NK-92 (cell line): Measurements from ENCODE around the gene LMF1.
"Not testable (repeated sequence)": the region's sequence is repeated elsewhere in the genome, so short reads cannot be mapped to it uniquely, and the experiment has no call there.

ENCODE experiments used
- DNase-seq: peaks from one replicate; lab custom pipeline; 2025; ENCODE audit not compliant: unreplicated experiment; lab: John Stamatoyannopoulos, UW

LMF1 gene

DNA sequence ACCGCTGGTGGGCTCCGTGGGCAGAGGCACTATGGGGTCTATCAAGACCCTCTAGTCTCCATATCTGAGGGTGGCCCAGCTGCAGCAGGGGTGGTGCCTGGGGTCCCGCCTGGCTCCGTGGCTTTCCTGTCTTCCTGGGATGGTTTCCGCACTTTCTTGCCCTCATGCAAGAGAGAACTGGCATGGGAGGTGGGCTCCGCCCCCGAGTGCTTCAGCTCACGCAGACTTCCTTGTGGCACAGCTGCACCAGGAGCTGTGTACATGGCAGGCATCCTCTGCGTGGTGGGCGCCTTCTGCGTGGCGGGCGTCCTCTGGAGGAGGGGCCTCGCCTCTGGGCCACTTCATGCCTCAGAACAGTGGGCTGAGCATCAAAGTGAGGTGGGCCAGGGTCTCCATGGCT, 73.1 kb downstream of the LMF1 start:
- DNase-seq = no peak

DNA sequence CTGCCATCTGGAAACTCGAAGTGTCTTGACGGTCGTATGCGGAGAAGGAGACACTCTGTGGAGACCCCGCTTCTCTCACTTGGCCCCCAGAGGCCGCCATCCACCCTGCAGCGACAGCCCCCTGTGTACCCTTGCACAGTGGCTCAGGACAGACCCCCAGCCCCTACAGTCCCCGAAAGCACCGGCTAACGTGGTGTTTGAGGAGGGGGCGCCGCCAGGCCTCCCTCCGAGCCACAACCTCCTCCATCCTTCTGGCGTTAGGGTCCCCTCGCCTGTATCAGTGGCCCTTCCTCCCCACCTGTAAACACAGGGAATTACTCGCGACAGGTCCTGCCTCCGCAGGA, 73.6 kb downstream of the LMF1 start:
- no peak for DNase-seq

DNA sequence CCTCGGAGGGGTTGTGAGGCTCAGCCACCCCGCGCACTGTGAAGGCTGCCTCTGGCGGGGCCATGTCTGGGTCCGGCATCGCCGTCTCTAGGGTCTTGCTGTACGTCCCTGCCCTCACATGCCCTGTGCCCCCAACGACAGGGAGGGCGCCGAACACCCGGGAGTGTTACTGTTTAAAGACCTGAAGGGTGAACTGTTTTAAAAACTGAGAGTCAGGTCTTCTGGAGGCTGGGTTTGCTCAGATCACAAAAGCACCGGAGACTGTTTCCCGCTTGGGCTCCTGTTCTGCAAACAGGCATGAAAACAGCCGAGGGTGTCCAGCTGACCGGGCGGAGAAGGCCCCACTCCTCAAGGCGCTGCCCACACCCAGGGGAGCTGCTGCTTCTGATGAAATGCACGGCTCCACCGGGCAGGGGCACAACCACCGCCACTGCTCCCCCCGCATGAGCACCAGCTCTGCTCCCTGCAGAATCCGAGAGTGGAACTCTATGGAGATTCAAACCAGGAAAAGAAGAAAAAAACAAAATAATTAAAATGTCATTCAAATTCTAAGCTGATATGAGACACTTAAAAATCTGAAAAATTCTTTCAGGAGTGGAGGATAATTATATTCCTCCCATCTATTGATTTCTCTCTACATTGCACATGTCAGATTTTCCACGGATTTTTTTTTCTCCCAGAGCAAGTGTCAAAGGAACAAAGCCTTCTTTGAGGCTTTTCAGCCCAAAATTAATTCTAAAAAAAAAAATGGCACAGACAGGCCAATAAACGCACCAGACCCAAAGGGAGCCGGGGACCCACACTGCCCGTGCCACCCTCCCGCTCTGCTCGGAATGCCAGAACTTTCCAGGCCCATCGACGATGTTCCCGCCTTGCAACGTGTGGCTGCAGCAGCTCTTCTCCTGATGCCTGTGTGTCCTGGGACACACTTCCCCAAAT, 74.3 kb downstream of the LMF1 start:
- no peak for DNase-seq

DNA sequence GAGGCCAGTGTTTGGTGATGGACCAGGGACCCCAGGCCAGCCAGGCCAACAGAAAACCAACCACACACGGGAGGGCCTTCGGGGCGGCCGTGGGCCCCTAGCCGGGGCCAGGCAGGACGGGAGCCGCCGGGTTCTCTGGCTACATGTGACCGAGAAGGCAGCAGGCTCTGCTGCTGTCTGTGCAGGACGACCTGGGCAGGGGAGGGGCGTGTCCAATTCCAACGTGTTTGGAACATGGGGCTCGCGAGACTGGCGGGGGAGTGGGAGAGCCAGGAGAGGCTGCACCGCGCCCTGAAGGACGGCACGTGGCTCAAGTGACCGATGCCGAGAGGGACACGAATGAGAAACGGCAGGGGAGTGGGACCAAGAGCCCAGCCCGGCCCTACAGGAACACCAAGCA, 75.4 kb downstream of the LMF1 start:
- no peak for DNase-seq

DNA sequence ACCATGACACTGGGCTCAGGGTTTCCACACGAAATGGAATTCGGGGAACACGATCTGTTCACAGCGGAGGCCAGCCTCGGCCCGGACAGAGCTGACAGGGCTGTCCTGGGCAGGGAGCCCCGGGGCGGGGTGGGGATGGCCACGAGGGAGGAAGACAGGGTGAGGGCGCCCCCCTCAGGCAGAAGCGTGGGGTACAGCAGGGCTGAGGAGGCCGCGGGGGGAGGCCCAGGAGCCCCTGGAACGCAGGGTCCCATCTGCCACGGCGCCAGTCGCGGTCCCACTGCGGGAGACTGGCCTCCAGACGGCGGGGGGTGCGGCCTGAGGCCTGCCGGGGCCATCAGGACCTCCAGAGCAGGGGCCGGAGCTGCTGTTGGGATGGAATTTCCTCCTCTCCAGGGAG, 75.9 kb downstream of the LMF1 start:
- DNase-seq = no peak

DNA sequence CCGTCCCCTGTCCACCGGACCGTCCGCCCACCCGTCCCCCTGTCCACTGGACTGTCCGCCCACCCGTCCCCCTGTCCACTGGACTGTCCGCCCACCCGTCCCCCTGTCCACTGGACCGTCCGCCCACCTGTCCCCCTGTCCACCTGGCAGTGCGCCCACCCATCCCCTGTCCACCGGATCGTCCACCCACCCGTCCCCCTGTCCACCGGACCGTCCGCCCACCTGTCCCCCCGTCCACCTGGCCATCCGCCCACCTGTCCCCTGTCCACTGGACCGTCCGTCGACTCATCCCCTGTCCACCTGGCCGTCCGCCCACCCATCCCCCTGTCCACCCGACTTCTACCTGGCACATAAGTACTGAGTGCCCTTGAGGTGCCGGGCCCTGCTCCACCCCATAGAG, 76.6 kb downstream of the LMF1 start:
- DNase-seq = no peak

DNA sequence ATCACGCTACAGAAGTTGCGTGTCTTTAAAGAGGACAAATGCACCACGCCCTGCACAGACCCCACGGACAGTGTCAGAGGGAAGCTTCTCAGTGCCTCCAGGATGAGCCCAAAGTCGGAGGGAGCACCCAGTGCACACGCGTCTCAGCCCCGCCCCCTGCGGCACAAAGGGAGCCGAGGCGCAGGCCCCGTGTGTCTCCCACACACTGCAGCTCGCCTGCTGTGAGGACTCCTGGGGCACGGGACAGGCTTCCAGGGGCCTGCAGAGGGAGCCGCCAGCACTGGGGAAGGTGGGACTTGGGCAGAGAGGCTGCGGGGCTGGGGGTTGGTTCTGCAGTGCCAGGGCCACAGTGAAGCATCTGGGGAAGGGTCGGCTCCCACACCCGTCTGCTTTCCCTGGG, 77.4 kb downstream of the LMF1 start:
- DNase-seq = no peak

DNA sequence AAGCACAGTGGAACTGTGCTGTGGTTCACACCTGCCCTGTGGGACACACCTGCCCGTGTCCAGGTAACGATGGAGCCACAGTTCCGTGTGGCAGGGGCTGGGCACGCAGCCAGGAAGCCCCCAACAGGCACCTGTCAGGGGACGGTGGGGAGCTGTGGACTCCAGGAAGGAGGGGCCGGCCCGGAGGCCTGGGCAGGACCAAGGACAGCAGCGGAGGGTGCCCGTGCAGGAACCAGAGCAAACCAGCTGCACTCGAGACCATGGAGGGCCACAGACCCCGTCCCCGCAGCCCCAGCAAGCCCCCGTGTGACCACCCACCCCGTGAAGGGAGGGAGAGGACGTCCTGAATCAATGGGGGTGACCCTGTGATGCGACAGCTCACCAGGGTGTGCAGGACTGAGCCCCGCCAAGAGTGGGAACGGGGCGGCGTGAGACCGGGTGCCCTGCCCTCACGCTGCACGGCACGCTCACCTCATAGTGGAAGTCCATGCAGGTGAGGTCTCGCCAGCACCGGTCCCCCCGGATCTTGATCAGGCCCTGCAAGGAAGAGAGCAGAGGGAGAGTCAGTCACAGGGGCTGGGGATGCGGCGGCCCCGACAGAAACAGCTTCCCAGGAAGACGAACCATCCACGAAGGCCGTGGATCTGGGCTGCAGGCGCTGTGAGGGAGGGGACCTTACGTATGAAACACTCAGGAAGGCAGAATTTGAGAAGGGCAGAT, 78.1 kb downstream of the LMF1 start:
- DNase-seq = no peak

DNA sequence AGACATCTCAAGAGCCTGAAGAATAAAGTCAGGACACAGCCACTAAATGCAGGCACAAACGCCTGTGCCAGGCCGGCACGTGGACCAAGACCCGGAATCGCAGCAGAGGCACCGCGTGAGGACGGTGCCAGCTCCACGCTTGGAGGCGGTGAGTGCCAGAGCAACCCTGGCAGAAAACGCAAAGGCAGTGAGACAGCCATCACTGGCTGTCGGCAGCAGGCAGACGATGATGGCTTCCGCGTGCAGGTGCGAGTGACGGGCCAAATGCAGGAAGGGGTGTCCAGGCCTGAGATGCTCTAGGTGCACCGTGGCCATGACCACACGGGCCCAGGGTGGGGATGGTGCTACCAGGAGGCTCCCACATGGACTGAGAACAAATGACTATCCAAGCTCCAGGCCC, 78.8 kb downstream of the LMF1 start:
- no peak for DNase-seq

DNA sequence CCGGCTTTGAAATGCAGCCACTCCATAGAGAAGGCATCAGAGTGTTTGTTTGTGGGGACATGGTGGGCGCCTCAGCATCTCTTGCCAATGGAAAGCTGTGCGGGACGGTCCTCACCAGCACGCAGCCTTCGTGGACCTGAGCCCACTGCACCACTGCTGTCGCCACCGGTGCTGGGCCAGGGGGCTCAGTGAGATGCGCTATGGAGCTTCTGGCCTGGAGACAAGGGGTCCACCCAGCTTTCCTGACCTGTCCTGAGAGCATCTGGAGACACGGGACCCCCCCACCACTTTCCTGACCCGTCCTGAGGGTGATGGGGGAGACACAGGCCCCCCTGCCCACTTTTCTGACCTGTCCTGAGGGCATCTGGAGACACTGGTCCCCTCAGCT, 79.4 kb downstream of the LMF1 start:
- DNase-seq = no peak

DNA sequence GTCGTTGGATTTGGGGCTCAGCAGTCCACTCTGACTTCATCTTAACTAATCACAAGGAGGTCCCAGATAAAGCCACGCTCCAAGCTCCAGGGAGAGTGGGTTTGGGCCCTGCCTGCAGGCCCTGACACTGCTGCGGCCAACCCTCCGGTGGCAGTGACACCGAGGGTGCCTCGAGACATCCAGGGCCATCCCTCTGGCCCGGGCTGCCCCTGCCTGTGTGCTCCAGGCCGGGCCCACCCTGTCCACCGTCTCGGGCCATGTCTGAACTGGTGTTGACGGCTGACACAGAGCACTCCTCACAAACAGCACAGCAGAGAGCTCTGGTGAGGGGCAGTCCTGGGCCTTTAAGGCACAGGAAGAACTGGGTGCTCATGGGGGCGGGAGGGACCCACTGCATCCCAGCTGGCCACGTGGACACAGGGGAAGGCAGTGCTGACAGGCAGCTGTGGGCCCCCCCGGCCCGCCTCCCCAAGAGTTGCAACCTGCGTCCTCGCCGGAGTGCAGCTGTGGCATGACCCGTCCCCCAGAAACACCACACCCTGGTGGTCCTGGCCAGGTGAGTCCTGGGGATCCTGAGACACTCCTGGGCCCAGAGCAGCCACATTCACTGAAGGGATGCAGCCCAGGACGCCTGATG, 80.0 kb downstream of the LMF1 start:
- no peak for DNase-seq

DNA sequence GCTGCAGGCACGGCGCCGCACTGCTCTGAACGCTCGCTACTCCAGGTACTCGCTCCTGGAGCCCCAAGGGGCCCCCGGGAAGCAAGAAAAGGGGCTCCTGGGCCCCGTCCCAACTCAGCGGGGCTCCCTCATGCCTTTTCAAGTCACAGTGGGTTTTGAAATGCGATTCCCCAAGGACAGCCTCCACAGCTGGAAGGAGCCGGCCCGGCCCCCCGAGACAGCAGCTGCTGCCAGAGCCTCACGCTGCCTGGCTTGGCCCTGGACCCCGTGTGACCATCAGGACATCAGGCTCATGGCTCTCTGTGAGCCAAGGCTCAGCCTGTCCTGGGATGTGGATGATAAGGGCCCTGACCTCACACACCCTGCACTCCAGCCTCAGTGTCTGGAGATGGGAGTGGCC, 80.6 kb downstream of the LMF1 start:
- DNase-seq = no peak

DNA sequence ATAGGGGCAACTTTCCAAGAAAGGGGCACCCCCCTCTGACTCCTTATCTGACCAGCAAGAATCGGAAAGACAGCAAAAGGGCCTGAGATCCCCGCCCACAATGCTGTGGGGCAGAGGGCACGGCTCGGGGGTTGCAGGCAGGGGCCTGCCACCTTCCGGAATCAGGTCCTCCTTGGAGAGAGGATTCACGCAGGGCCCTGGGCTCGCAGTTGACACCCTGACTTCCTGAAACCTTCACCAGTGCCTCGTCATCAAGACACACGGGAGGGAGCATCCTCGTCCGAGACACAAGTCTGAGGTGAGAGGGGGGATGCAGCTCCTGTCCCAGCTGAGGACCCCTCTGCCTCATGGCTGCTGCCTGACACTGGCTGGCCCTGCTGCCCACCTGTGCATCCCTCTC, 81.2 kb downstream of the LMF1 start:
- no peak for DNase-seq

DNA sequence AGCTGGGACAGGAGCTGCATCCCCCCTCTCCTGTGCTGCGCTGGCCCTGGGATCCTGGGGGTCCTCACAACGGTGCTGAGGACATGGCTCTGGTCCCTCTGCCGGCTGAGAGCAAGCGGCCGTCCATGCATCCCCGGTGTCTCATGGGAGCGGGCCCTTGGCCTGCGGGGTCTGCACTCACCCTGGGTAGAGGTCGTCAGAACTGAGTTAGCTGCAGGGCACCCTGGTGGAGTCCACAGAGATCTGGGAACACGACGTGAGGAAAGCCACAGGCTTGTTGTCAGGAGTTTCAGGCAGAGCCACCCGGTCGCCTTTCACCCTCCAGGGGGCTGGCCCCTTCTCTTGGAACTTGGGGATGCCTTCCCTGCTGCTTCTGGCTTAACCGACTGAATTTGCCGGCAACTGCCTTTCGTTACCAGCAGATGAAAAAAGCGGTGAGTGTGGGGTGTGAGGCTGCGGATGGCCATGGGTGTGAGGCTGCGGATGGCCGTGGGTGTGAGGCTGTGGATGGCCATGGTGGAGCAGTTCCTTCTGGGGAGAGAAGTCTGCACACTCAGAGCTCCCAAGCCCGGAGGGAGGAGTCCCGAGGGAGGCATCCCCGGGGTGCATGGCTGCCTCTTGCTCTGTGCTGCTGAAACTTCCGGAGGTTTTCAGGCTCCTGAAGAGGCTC, 81.7 kb downstream of the LMF1 start:
- DNase-seq = no peak

DNA sequence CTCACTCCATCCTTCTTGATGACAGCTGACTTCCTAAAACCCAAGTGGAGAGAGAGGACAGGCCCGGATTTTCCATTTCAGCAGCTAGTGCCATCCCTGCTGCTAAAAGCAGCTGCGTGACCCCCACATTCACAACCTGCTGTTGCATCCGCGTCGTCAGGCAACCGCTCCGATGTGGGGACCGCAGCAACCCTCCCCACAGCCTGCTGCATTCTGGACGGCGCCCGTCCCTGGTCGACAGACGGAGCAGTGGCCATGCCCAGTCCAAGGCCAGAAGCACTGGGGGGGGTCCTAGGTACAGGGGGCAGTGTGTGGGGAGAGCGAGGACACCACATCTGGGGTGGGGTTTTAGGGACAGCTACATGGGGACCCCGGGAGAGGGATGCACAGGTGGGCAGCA, 82.3 kb downstream of the LMF1 start:
- not testable (repeated sequence) for DNase-seq

DNA sequence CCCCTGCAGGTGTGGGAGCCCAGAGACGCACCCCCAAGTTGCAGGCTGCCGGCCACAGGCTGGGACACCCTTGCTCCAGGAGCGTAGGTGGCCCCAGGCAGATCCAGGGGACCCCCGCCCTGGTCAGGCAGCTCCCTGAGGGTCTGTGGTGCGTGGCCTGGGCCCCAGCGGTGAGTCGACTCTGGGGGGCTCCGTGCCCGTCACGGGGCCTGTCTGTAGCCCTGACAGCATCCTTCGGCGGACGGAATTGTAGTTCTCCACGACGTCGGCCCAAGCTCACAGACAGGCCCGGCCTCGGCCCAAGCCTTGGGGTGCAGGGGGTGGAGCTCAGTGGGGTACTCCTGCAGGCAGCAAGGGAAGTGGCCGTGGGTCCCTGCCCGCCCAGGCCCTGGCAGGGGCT, 82.9 kb downstream of the LMF1 start:
- DNase-seq = no peak

DNA sequence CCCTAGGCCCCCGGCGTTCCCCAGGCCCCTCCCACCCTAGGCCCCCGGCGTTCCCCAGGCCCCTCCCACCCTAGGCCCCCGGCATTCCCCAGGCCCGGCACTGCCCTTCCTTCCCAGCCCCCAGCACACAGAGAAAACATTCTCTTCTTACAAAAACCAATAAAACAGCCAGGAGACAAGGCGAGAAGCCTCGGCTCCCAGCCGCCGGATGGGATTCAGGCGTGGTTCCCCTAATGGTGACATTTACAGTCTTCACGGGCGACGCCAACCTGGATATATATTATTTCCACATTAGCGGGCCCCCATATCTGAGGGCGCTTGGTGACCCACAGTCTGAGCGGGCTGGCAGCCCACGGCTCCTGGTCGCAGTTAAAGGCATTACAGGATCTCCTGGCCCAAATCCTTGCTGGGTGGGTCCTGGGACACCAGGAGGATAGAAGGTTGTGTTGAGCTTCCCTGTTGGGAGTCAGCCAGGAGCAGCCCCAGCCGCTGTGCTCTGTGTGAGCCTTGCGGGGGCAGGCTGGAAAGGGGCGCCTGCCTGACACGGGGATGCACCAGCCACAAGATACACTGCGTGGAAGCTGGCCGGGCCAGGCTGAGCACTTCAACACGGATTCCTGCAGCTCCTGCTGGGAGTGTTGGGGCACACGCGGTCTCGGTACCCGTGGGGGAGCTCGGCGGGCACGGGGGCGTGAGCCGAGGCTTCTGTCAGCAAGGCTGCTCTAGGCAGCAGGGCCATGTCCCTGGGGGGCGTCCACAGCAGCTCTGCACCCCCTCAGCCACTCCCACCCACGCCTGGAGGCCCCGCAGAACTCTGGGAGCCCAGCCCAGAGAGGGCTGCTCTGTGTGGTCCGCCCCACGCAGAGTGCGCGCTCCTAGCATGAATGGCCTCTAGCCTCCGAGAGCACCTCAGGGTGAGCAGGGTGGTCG, 83.7 kb downstream of the LMF1 start:
- DNase-seq = no peak

DNA sequence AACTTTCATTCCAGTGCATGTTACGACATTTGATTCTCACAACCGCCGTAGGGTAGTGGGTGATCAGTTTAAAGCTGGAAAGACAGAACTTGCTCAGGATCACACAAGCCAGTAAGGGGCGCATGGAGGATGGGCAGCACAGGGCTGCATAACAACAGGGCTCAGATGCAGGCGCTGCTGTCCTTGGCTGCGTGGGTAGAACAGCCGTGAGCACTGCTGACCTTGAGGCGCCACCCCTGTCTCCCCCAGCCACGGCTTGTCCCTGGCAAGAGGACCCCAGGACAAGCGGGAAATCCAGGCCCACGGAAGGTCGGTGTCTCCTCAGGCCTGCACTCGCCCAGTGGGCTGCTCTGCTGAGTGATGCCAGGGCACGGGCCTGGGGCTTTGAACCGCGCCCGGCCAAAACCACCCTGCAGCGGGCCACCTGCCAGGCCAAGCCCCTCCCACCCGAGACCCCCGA, 84.7 kb downstream of the LMF1 start:
- no peak for DNase-seq

DNA sequence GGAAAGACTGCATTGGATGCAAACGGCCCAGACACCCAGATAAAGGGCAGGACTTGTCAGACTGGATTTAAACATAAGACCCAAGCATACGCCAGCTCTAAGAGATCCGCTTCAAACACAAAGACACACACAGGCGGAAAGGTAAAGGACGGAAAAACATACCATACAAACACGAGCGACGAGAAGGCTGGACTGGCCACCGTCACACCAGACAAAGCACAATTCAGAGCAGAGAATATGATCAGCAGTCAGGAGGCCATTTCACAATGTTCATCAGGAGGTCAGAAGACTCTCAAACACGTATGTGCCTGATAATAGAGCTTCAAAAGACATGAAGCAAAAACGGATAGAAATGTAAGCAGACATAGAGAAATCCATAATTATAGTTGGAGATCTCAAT, 85.4 kb downstream of the LMF1 start:
- no peak for DNase-seq

DNA sequence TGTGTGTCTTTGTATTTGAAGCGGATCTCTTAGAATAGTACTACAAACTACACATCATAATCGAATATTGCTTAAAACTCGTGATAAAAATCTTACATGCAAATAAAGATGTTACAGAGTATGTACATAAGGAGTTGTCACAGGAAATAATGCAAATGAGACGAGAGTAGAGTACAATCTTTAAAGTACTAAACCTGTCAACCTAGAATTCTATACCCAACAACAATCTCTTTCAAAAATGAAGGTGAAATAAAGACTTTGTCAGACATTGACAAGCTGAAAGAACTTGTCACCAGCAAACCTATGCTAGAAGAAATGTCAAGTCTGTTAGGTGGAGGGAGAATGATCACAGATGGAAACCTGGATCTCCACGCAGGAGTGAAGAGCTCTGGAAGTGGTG, 86.6 kb downstream of the LMF1 start:
- DNase-seq = no peak
